PC-9 (cell line): ENCODE measurements around the gene ITPRIPL2. TPM values are rescaled to one million over a fixed set of nuclear protein-coding genes. Genes with fewer than 3 reads are reported as not detected.

Experiments
- BruUV-seq: library from RNA; stranded (reverse); fragments of 400-500 nt; replicated peaks from 2 replicates; lab custom pipeline; 2021; lab: Mats Ljungman, UMichigan
- CTCF ChIA-PET: fragments of 300-600 bp; sonication (Branson Sonifier 250); formaldehyde crosslinking; loops from one replicate; lab custom pipeline; 2022; ENCODE audit warnings: antibody characterized with exemption; lab: Charles Lee
- POLR2A ChIA-PET: fragments of 300-600 bp; sonication (Branson Sonifier 250); formaldehyde crosslinking; loops from one replicate; lab custom pipeline; 2022; ENCODE audit warnings: antibody characterized with exemption; ENCODE audit not compliant: unreplicated experiment; lab: Charles Lee
- DNase-seq, 2 experiments: peaks; one replicate each; pipeline versions ENCODE4 v3.0.0 to v3.0.0-alpha.2; 2015 to 2022; ENCODE audit warnings: mixed read lengths in 1 of 2
- H2AFZ ChIP-seq: fragments of 200-600 bp; sonication (generic); 2 replicates; pipeline ENCODE4 v1.8.1; 2017; ENCODE audit warnings: antibody characterized with exemption
- H3F3A ChIP-seq: fragments of 200-600 bp; sonication (generic); 2 replicates; pipeline ENCODE4 v1.8.1; 2017; ENCODE audit warnings: antibody characterized with exemption, mild to moderate bottlenecking, low read depth; ENCODE audit not compliant: insufficient read depth
- H3K27ac ChIP-seq: fragments of 200-600 bp; sonication (generic); 2 replicates; pipeline ENCODE4 v1.6.1; 2016; ENCODE audit warnings: mixed run types
- H3K27me3 ChIP-seq: fragments of 200-600 bp; sonication (generic); 2 replicates; pipeline ENCODE4 v1.6.1; 2016; ENCODE audit warnings: low read depth, mixed run types; ENCODE audit not compliant: insufficient read depth
- H3K36me3 ChIP-seq: fragments of 200-600 bp; sonication (generic); 2 replicates; pipeline ENCODE4 v1.6.1; 2016; ENCODE audit warnings: low read depth, mixed run types
- H3K4me1 ChIP-seq: fragments of 200-600 bp; sonication (generic); replicated peaks from 2 replicates; pipeline ENCODE4 v1.6.1; 2016; ENCODE audit warnings: mixed run types; ENCODE audit not compliant: insufficient read depth
- H3K4me2 ChIP-seq: fragments of 200-600 bp; sonication (generic); 2 replicates; pipeline ENCODE4 v1.6.1; 2017; ENCODE audit warnings: mixed run types
- H3K4me3 ChIP-seq: fragments of 200-600 bp; sonication (generic); 2 replicates; pipeline ENCODE4 v1.6.1; 2016; ENCODE audit warnings: mixed run types
- H3K79me2 ChIP-seq: fragments of 200-600 bp; sonication (generic); 2 replicates; pipeline ENCODE4 v1.6.1; 2017; ENCODE audit warnings: low read depth, mixed run types
- H3K9me2 ChIP-seq: fragments of 200-600 bp; sonication (generic); 2 replicates; pipeline ENCODE4 v1.8.1; 2017; ENCODE audit warnings: mild to moderate bottlenecking; ENCODE audit not compliant: insufficient read depth
- H3K9me3 ChIP-seq: fragments of 200-600 bp; sonication (generic); 2 replicates; pipeline ENCODE4 v1.8.1; 2016; ENCODE audit warnings: low read depth; ENCODE audit not compliant: insufficient read depth
- H4K20me1 ChIP-seq: fragments of 200-600 bp; sonication (generic); 2 replicates; pipeline ENCODE4 v1.8.1; 2017; ENCODE audit not compliant: insufficient read depth
- EZH2 ChIP-seq: fragments of 200-600 bp; sonication (generic); IDR thresholded peaks from 2 replicates; pipeline ENCODE4 v1.8.0; 2017; ENCODE audit warnings: antibody characterized with exemption, low read depth
- intact Hi-C: fragments of 100-400 bp; cut with micrococcal nuclease; formaldehyde crosslinking; loops from one replicate; pipeline ENCODE4 v1.10.0; 2022; ENCODE audit not compliant: unreplicated experiment
- total RNA-seq: library from RNA; stranded (reverse); gene quantifications from 2 replicates; pipeline ENCODE4 v1.2.3, GENCODE V29; 2021
- TF ChIP-seq, protein P1 (sequence below): fragments of 200-600 bp; sonication (generic); conservative IDR thresholded peaks from 2 replicates; pipeline ENCODE4 v1.6.1; 2017; ENCODE audit warnings: mixed run types, antibody characterized with exemption, mild to moderate bottlenecking, moderate library complexity

The ITPRIPL2 gene
- total RNA-seq, 1 experiment from 2014 or later, result 117 TPM

DNA sequence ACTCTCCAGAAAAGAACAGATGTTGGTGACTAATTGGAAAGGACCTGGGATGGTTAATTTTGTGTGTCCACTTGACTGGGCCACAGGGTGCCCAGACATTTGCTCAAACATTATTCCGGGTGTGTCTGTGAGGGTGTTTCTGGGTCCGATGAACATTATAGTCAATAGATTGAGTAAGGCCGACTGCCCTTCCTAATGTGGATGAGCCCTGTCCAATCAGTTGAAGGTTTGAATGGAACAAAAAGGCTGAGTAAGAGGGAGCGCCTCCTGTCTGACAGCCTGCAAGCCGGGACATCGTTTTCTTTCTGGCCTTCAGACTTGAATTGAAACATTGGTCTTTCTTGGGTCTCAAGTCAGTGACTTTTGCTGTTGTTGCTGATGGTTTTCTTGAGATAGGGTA is 22.8 kb upstream of the ITPRIPL2 start:
- Histone ChIP-seq H3K9me2 (no peaks in the 10 kb centered on the region), H3K27ac (peak overlapping the region; percentile 98), H3K79me2 (peaks cover 51% of the 10 kb centered on the region), H3K4me2 (no peak overlapping the region), H2AFZ (no peak overlapping the region), H3K36me3 (no peaks in the 10 kb centered on the region), H3K4me3 (no peak overlapping the region), H3F3A (peaks cover 47% of the 10 kb centered on the region), H3K9me3 (no peaks in the 10 kb centered on the region), H3K4me1 (peaks cover 58% of the 10 kb centered on the region), H4K20me1 (no peaks in the 10 kb centered on the region), H3K27me3 (no peaks in the 10 kb centered on the region)
- ChIA-PET CTCF (no interaction called here), POLR2A (no interaction called here)
- TF ChIP-seq, protein P1, sequence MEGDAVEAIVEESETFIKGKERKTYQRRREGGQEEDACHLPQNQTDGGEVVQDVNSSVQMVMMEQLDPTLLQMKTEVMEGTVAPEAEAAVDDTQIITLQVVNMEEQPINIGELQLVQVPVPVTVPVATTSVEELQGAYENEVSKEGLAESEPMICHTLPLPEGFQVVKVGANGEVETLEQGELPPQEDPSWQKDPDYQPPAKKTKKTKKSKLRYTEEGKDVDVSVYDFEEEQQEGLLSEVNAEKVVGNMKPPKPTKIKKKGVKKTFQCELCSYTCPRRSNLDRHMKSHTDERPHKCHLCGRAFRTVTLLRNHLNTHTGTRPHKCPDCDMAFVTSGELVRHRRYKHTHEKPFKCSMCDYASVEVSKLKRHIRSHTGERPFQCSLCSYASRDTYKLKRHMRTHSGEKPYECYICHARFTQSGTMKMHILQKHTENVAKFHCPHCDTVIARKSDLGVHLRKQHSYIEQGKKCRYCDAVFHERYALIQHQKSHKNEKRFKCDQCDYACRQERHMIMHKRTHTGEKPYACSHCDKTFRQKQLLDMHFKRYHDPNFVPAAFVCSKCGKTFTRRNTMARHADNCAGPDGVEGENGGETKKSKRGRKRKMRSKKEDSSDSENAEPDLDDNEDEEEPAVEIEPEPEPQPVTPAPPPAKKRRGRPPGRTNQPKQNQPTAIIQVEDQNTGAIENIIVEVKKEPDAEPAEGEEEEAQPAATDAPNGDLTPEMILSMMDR, result no peak
- TF ChIP-seq EZH2, result no peak
- BruUV-seq, result no TSS peak
- intact Hi-C loops, result no loop called here
- DNase-seq, result no peak

DNA sequence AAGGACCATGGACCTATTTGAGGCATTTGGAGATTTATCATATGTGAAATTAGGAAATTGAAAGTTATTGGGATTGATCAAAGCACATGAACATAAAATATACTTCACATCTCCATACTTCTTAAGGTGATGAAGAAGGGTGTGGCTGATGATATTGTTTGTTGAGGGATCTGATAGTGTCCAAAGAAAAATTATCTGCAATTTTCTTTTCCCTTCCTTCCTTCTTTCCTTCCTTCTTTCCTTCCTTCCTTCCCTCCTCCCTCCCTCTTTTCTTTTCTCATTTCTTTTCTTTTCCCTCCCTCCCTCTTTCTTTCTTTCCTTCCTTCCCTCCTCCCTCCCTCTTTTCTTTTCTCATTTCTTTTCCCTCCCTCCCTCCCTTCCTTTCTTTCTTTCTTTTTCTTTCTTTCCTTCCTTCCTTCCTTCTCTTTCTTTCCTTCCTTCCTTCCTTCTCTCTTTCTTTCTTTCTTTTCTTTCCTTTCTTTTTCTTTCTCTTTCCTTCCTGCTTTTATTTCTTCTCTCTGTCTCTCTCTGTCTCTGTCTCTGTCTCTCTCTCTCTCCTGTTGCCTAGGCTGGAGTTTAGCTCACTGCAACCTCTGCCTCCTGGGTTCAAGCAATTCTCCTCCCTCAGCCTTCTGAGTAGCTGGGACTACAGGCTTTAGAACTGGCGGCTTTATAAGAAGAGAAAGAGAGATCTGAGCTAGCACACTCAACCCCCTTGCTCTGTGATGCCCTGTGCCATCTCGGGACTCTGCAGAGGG is 20.9 kb upstream of the ITPRIPL2 start:
- H3K4me1 ChIP-seq, result peaks cover 57% of the 10 kb centered on the region
- peaks cover 51% of the 10 kb centered on the region for H3K79me2 ChIP-seq
- DNase-seq, result no peak
- TF ChIP-seq, protein P1, result no peak
- TF ChIP-seq EZH2, result no peak
- peaks cover 54% of the 10 kb centered on the region for H3F3A ChIP-seq
- no peaks in the 10 kb centered on the region for H3K9me3 ChIP-seq
- H3K27me3 ChIP-seq, result no peaks in the 10 kb centered on the region
- no peak overlapping the region for H2AFZ ChIP-seq
- ChIA-PET CTCF (interaction anchor here (0.6 kb wide), 1 partner anchor 301 kb away, joined by 4 read pairs; no protein-coding TSS in a partner anchor), POLR2A (interaction anchor here (0.7 kb wide), 1 partner anchor 230 kb away, joined by 4 read pairs; no protein-coding TSS in a partner anchor)
- H4K20me1 ChIP-seq, result no peaks in the 10 kb centered on the region
- peak overlapping the region; percentile 98 for H3K27ac ChIP-seq
- BruUV-seq, result no TSS peak
- H3K9me2 ChIP-seq, result no peaks in the 10 kb centered on the region
- H3K36me3 ChIP-seq, result peaks cover 4% of the 10 kb centered on the region
- H3K4me2 ChIP-seq, result peak overlapping the region; percentile 69
- H3K4me3 ChIP-seq, result 0 out of 2 replicates have a peak overlapping the region, but pooled peaks have one; percentile 23
- intact Hi-C loops, result loop anchor here (1.0 kb wide), 1 partner anchor 20 kb away; the partner anchor contains the start of gene ITPRIPL2

GRCh38 chr16:19093631-19094541 is 19.9 kb upstream of the ITPRIPL2 start:
- POLR2A ChIA-PET, result interaction anchor here (0.6 to 1.1 kb wide), 6 partner anchors 14 to 229 kb away, joined by 3 to 13 read pairs (median 4); partner anchors contain the start of gene ITPRIPL2
- CTCF ChIA-PET, result interaction anchor here (0.6 to 0.8 kb wide), 3 partner anchors 113 to 300 kb away, joined by 3 to 6 read pairs (median 4); no protein-coding TSS in a partner anchor

More at GRCh38 chr16:19093631-19094541, 19.9 kb upstream of the ITPRIPL2 start:
- H3K79me2 ChIP-seq, result peaks cover 42% of the 10 kb centered on the region
- no TSS peak for BruUV-seq
- H2AFZ ChIP-seq, result no peak overlapping the region
- TF ChIP-seq EZH2, result no peak
- no peak overlapping the region for H3K4me3 ChIP-seq
- H3K4me1 ChIP-seq, result peaks cover 47% of the 10 kb centered on the region
- peaks cover 54% of the 10 kb centered on the region for H3F3A ChIP-seq
- no peaks in the 10 kb centered on the region for H3K9me3 ChIP-seq
- H3K27me3 ChIP-seq, result no peaks in the 10 kb centered on the region
- H3K27ac ChIP-seq, result peak overlapping the region; percentile 98
- peak overlapping the region; percentile 69 for H3K4me2 ChIP-seq
- no peak for DNase-seq
- H3K9me2 ChIP-seq, result no peaks in the 10 kb centered on the region
- peaks cover 14% of the 10 kb centered on the region for H3K36me3 ChIP-seq
- intact Hi-C loops, result no loop called here
- no peaks in the 10 kb centered on the region for H4K20me1 ChIP-seq
